GM12878 (cell line): Measurements from ENCODE around the gene NAALADL1. TPM values are rescaled to one million over a fixed set of nuclear protein-coding genes. Genes with fewer than 3 reads are reported as not detected.

Experiments
- BACH1 ChIP-seq: fragments of 450-650 bp; IDR thresholded peaks from 2 replicates; pipeline ENCODE4 v1.6.1; 2017; ENCODE audit warnings: mild to moderate bottlenecking, borderline replicate concordance
- BCL11A ChIP-seq: IDR thresholded peaks from 2 replicates; pipeline ENCODE4 v1.6.1; 2011; ENCODE audit warnings: low read depth, low read length
- BHLHE40 ChIP-seq, 2 experiments: fragments of 450-650 bp in 1 of 2; IDR thresholded peaks; 2 replicates each; pipeline ENCODE4 v1.6.1; 2011 to 2017; ENCODE audit warnings: low read depth in 2 of 2, borderline replicate concordance in 1 of 2, improper control_type of control experiment in 1 of 2, low read length in 1 of 2, mild to moderate bottlenecking in 1 of 2
- CBFB ChIP-seq: IDR thresholded peaks from 2 replicates; pipeline ENCODE4 v1.6.1; 2016; ENCODE audit warnings: antibody characterized with exemption, low read depth
- CBX3 ChIP-seq: fragments of 200-600 bp; sonication (generic); IDR thresholded peaks from 2 replicates; pipeline ENCODE4 v1.6.1; 2016; ENCODE audit warnings: low read depth, borderline replicate concordance
- CBX5 ChIP-seq: sonication (generic); IDR thresholded peaks from 2 replicates; pipeline ENCODE4 v1.6.1; 2016; ENCODE audit warnings: low read depth, moderate library complexity, mild to moderate bottlenecking, inconsistent platforms
- CUX1 ChIP-seq: IDR thresholded peaks from 2 replicates; pipeline ENCODE4 v1.6.1; 2012; ENCODE audit warnings: improper control_type of control experiment, low read depth, low read length; ENCODE audit not compliant: insufficient replicate concordance
- E4F1 ChIP-seq: fragments of 450-650 bp; IDR thresholded peaks from 2 replicates; pipeline ENCODE4 v1.6.1; 2018; ENCODE audit warnings: borderline replicate concordance, mild to moderate bottlenecking; ENCODE audit not compliant: partially characterized antibody
- MTA3 ChIP-seq: IDR thresholded peaks from 2 replicates; pipeline ENCODE4 v1.6.1; 2012; ENCODE audit warnings: low read length, inconsistent platforms, borderline replicate concordance
- NR2C2 ChIP-seq: IDR thresholded peaks from 2 replicates; pipeline ENCODE4 v1.6.1; 2011; ENCODE audit warnings: borderline replicate concordance, low read depth; ENCODE audit not compliant: control insufficient read depth, insufficient read length
- POU2F2 ChIP-seq: IDR thresholded peaks from 3 replicates; pipeline ENCODE4 v1.6.1; 2011; ENCODE audit warnings: low read depth, mild to moderate bottlenecking, low read length, borderline replicate concordance
- SIN3A ChIP-seq: IDR thresholded peaks from 2 replicates; pipeline ENCODE4 v1.6.1; 2012; ENCODE audit warnings: low read depth, low read length, improper control_type of control experiment
- SPI1 ChIP-seq: IDR thresholded peaks from 2 replicates; pipeline ENCODE4 v1.6.1; 2011; ENCODE audit warnings: low read depth, mild to moderate bottlenecking, low read length, moderate library complexity, borderline replicate concordance; ENCODE audit not compliant: insufficient read depth
- SREBF1 ChIP-seq: IDR thresholded peaks from 2 replicates; pipeline ENCODE4 v1.6.1; 2012; ENCODE audit warnings: mild to moderate bottlenecking, low read length
- ZNF592 ChIP-seq: fragments of 450-650 bp; IDR thresholded peaks from 2 replicates; pipeline ENCODE4 v1.6.1; 2017; ENCODE audit warnings: mild to moderate bottlenecking, moderate library complexity
- polyA plus RNA-seq, 11 experiments: library from polyadenylated mRNA; depleted of rRNA in 4 of 11; unstranded in 6 of 11; stranded (reverse) in 5 of 11; fragments of >200 nt; fragmentation: Nextera tagmentation in 4 of 11; fragmentation: Illumina TruSeq in 1 of 11; extraction: Ambion mirVana in 4 of 11; extraction: Trizol in 1 of 11; gene quantifications; 1 replicate in 1 of 11; 2 replicates in 10 of 11; pipeline versions ENCODE4 v1.2.1 to v1.2.3, GENCODE V29; 2011 to 2016; ENCODE audit warnings: inconsistent platforms in 2 of 11, missing spikeins in 2 of 11, low read depth in 1 of 11
- total RNA-seq, 4 experiments: library from RNA; depleted of rRNA in 3 of 4; stranded (reverse); fragments of >200 nt in 3 of 4; fragmentation: Illumina TruSeq in 1 of 4; extraction: Trizol in 1 of 4; gene quantifications; 2 replicates each; pipeline versions ENCODE4 v1.2.1 to v1.2.3, GENCODE V29; 2013 to 2021

Gene NAALADL1
- total and polyA plus RNA-seq, 10 of the 15 experiments (the other 5 are each of a cell fraction or from before 2014, with no cell fraction given), result 0.77 to 5.5 (median 1.5) TPM

GRCh38 chr11:65040847-65041622 is 17.3 kb downstream of the NAALADL1 start, which contains the start of gene SAC3D1 (continued):
- no peak for TF ChIP-seq CUX1
- no peak for TF ChIP-seq ZNF592
- no peak for TF ChIP-seq BCL11A
- TF ChIP-seq CBX5, result no peak
- TF ChIP-seq CBFB, result peak; percentile 80
- TF ChIP-seq MTA3, result no peak
- no peak for TF ChIP-seq SPI1
- no peak for TF ChIP-seq E4F1
- no peak for TF ChIP-seq NR2C2
- no peak for TF ChIP-seq SREBF1
- peak; percentile 50; the same call in 1 of the 2 replicates for TF ChIP-seq BACH1
- TF ChIP-seq CBX3, result no peak
- TF ChIP-seq BHLHE40 (IDR thresholded peaks at IDR 0.05; ENCODE audit: borderline replicate concordance in 1 of 2, low read depth in 2 of 2, low read length in 1 of 2), result peak; percentile 54 to 93; a peak in 2 of 4 replicates
- TF ChIP-seq POU2F2, result 0 out of 3 replicates have a peak, but pooled peaks have one; percentile 25
- no peak for TF ChIP-seq SIN3A
